Mesenchymal stem cell (in vitro differentiated cells and primary cell): ENCODE measurements around the gene CDCP1.
A peak's percentile ranks its signal among the peaks of the same experiment; 100 is the strongest.

Experiments used
- DNase-seq: peaks from one replicate; pipeline ENCODE4 v3.0.0-alpha.2; 2013
- H2AFZ ChIP-seq: one replicate; pipeline ENCODE4 v1.6.1; 2013; ENCODE audit warnings: low read depth, mild to moderate bottlenecking, control low read depth, inconsistent platforms, low read length, moderate library complexity
- H2AK5ac ChIP-seq: 2 replicates; pipeline ENCODE4 v1.6.1; 2013; ENCODE audit warnings: low read length, moderate library complexity, mild to moderate bottlenecking, inconsistent platforms; ENCODE audit not compliant: severe bottlenecking
- H2BK120ac ChIP-seq: one replicate; pipeline ENCODE4 v1.6.1; 2013; ENCODE audit warnings: low read depth, mild to moderate bottlenecking, inconsistent platforms, low read length, moderate library complexity
- H2BK12ac ChIP-seq, 2 experiments: one replicate each; pipeline ENCODE4 v1.6.1; 2013; ENCODE audit warnings: inconsistent platforms in 2 of 2, low read length in 2 of 2, mild to moderate bottlenecking in 2 of 2, moderate library complexity in 2 of 2, control low read depth in 1 of 2
- H2BK15ac ChIP-seq: one replicate; pipeline ENCODE4 v1.6.1; 2013; ENCODE audit warnings: mild to moderate bottlenecking, low read depth, inconsistent platforms; ENCODE audit not compliant: poor library complexity, severe bottlenecking
- H2BK5ac ChIP-seq: 2 replicates; pipeline ENCODE4 v1.6.1; 2013; ENCODE audit warnings: low read depth, mild to moderate bottlenecking, low read length, control low read depth, inconsistent platforms; ENCODE audit not compliant: poor library complexity, severe bottlenecking
- H3K14ac ChIP-seq, 2 experiments: one replicate each; pipeline ENCODE4 v1.6.1; 2013; ENCODE audit warnings: inconsistent platforms in 2 of 2, low read length in 2 of 2, control low read depth in 1 of 2, mild to moderate bottlenecking in 1 of 2, moderate library complexity in 1 of 2
- H3K18ac ChIP-seq, 2 experiments: one replicate each; pipeline ENCODE4 v1.6.1; 2013; ENCODE audit warnings: inconsistent platforms in 2 of 2, low read length in 2 of 2, control low read depth in 1 of 2, low read depth in 1 of 2, mild to moderate bottlenecking in 1 of 2
- H3K23ac ChIP-seq, 2 experiments: one replicate each; pipeline ENCODE4 v1.6.1; 2013; ENCODE audit warnings: inconsistent platforms in 2 of 2, low read length in 2 of 2, mild to moderate bottlenecking in 2 of 2, moderate library complexity in 2 of 2, control low read depth in 1 of 2
- H3K27ac ChIP-seq: 2 replicates; pipeline ENCODE4 v1.5.1; 2013; ENCODE audit warnings: mild to moderate bottlenecking, moderate library complexity, low read length, control low read depth, inconsistent platforms; ENCODE audit not compliant: poor library complexity, severe bottlenecking
- H3K27me3 ChIP-seq, 2 experiments: 2 replicates each; pipeline versions ENCODE4 v1.6.1 to v1.7.0; 2013; ENCODE audit warnings: low read length in 2 of 2, mild to moderate bottlenecking in 2 of 2, moderate library complexity in 2 of 2, control low read depth in 1 of 2, inconsistent platforms in 1 of 2; ENCODE audit not compliant: control insufficient read depth in 1 of 2, insufficient read depth in 1 of 2
- H3K36me3 ChIP-seq, 2 experiments: 2 replicates each; pipeline versions ENCODE4 v1.6.1 to v1.7.0; 2013; ENCODE audit warnings: low read length in 2 of 2, control low read depth in 1 of 2, inconsistent platforms in 1 of 2, low read depth in 1 of 2, mild to moderate bottlenecking in 1 of 2; ENCODE audit not compliant: insufficient read depth in 2 of 2, control insufficient read depth in 1 of 2
- H3K4ac ChIP-seq, 2 experiments: one replicate each; pipeline ENCODE4 v1.6.1; 2013; ENCODE audit warnings: inconsistent platforms in 2 of 2, low read length in 2 of 2, mild to moderate bottlenecking in 2 of 2, moderate library complexity in 2 of 2, control low read depth in 1 of 2, low read depth in 1 of 2
- H3K4me1 ChIP-seq: 2 replicates; pipeline ENCODE4 v1.6.1; 2013; ENCODE audit warnings: low read depth, low read length, control low read depth; ENCODE audit not compliant: control insufficient read depth, insufficient read depth
- H3K4me2 ChIP-seq: 2 replicates; pipeline ENCODE4 v1.6.1; 2013; ENCODE audit warnings: low read length, mild to moderate bottlenecking, inconsistent platforms; ENCODE audit not compliant: poor library complexity, severe bottlenecking
- H3K4me3 ChIP-seq, 2 experiments: 2 replicates each; pipeline versions ENCODE4 v1.5.1 to v1.7.0; 2013; ENCODE audit warnings: low read length in 2 of 2, mild to moderate bottlenecking in 2 of 2, control low read depth in 1 of 2, low read depth in 1 of 2; ENCODE audit not compliant: insufficient read depth in 1 of 2
- H3K79me1 ChIP-seq: replicated peaks from 2 replicates; pipeline ENCODE4 v1.6.1; 2013; ENCODE audit warnings: mild to moderate bottlenecking, control low read depth, low read length, inconsistent platforms; ENCODE audit not compliant: poor library complexity, severe bottlenecking
- H3K9ac ChIP-seq: 2 replicates; pipeline ENCODE4 v1.7.0; 2013; ENCODE audit warnings: mild to moderate bottlenecking, low read length, moderate library complexity
- H3K9me3 ChIP-seq: 2 replicates; pipeline ENCODE4 v1.7.0; 2013; ENCODE audit warnings: mild to moderate bottlenecking, low read length; ENCODE audit not compliant: control insufficient read depth
- H4K8ac ChIP-seq: one replicate; pipeline ENCODE4 v1.6.1; 2013; ENCODE audit warnings: inconsistent platforms, mild to moderate bottlenecking, low read length, moderate library complexity
- H4K91ac ChIP-seq: one replicate; pipeline ENCODE4 v1.6.1; 2013; ENCODE audit warnings: mild to moderate bottlenecking, low read length, inconsistent platforms
- WGBS: methylation state at CpG from one replicate; pipeline ENCODE4 v1.1.7; 2013; ENCODE audit warnings: mixed read lengths; 5-methylcytosine and 5-hydroxymethylcytosine counted together

CDCP1 gene

DNA sequence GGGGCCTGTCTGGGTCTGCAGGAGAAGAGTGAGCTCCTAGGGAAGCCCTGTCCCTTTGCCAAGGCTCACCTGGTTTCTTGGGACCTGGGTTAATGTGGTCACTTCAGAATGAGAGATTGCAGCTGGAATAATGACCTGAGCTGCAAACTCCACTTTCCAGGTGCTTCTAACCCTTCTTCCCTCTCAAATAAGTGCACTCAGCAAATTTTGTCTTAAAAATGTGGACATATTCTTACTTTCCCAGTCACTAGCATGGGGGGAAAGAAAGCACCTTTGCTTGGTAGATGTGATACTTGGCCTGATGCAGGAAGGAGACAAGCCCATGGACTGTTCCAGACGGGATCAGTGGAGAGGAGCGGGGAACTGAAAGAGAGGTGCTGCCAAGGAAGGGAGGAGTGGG lies 38.9 kb upstream of the CDCP1 start:
- 100% methylated on average over 1 of the region's 2 CpGs for WGBS

GRCh38 chr3:45183872-45184262 lies 37.7 kb upstream of the CDCP1 start:
- H4K91ac ChIP-seq, result peak overlapping the region; percentile 70
- no peak overlapping the region for H3K9ac ChIP-seq
- DNase-seq, result no peak
- no peak overlapping the region for H3K4me3 ChIP-seq
- no peak overlapping the region for H2BK15ac ChIP-seq
- H3K4me1 ChIP-seq, result peaks cover 29% of the 10 kb centered on the region
- no peaks in the 10 kb centered on the region for H3K79me1 ChIP-seq
- H3K23ac ChIP-seq, result no peak overlapping the region
- peak overlapping the region; percentile 36 to 47 for H3K4ac ChIP-seq
- no peak overlapping the region for H2AFZ ChIP-seq
- no peak overlapping the region for H3K14ac ChIP-seq
- H3K36me3 ChIP-seq, result no peaks in the 10 kb centered on the region
- no peak overlapping the region for H3K4me2 ChIP-seq
- peak overlapping the region; percentile 45 to 67 for H2BK12ac ChIP-seq
- H3K27me3 ChIP-seq, result no peaks in the 10 kb centered on the region
- H2BK5ac ChIP-seq, result no peak overlapping the region
- H3K9me3 ChIP-seq, result no peaks in the 10 kb centered on the region
- H3K27ac ChIP-seq, result no peak overlapping the region
- peak overlapping the region; percentile 91 for H2AK5ac ChIP-seq
- H2BK120ac ChIP-seq, result peak overlapping the region; percentile 61
- H3K18ac ChIP-seq, result peak overlapping the region; percentile 28 to 54
- 96% methylated on average over 7 of the region's 7 CpGs for WGBS
- no peak overlapping the region for H4K8ac ChIP-seq

More for the DNA sequence above, 38.9 kb upstream of the CDCP1 start:
- no peak overlapping the region for H3K27ac ChIP-seq
- no peaks in the 10 kb centered on the region for H3K9me3 ChIP-seq
- peak overlapping the region in 1 of 2 experiments; percentile 81 for H2BK12ac ChIP-seq
- H3K4me1 ChIP-seq, result peaks cover 20% of the 10 kb centered on the region
- DNase-seq, result no peak
- no peaks in the 10 kb centered on the region for H3K36me3 ChIP-seq
- no peak overlapping the region for H2BK5ac ChIP-seq
- peak overlapping the region; percentile 45 to 77 for H3K18ac ChIP-seq
- no peak overlapping the region for H2AFZ ChIP-seq
- peak overlapping the region; percentile 10 for H2AK5ac ChIP-seq
- no peaks in the 10 kb centered on the region for H3K79me1 ChIP-seq
- H3K27me3 ChIP-seq, result no peaks in the 10 kb centered on the region
- peak overlapping the region; percentile 19 for H4K8ac ChIP-seq
- no peak overlapping the region for H3K4me2 ChIP-seq
- H3K4ac ChIP-seq, result peak overlapping the region in 1 of 2 experiments; percentile 49
- H3K23ac ChIP-seq, result no peak overlapping the region
- no peak overlapping the region for H3K14ac ChIP-seq
- no peak overlapping the region for H3K4me3 ChIP-seq
- no peak overlapping the region for H2BK15ac ChIP-seq
- H4K91ac ChIP-seq, result peak overlapping the region; percentile 85
- H3K9ac ChIP-seq, result no peak overlapping the region
- no peak overlapping the region for H2BK120ac ChIP-seq

- Histone ChIP-seq H3K27ac (peak overlapping the region; percentile 66), H3K4me2 (no peak overlapping the region), H2BK15ac (no peak overlapping the region), H2BK120ac (peak overlapping the region; percentile 61), H2AFZ (no peak overlapping the region), H3K18ac (peak overlapping the region; percentile 48 to 83), H3K4ac (peak overlapping the region; percentile 36 to 47), H3K23ac (no peak overlapping the region), H3K9ac (no peak overlapping the region), H2AK5ac (peak overlapping the region; percentile 91), H3K14ac (peak overlapping the region in 1 of 2 experiments; percentile 61), H2BK5ac (peak overlapping the region; percentile 20), H3K9me3 (no peaks in the 10 kb centered on the region), H4K8ac (peak overlapping the region; percentile 29), H3K4me3 (no peak overlapping the region), H3K4me1 (peaks cover 35% of the 10 kb centered on the region), H3K36me3 (no peaks in the 10 kb centered on the region), H4K91ac (peak overlapping the region; percentile 81), H2BK12ac (peak overlapping the region; percentile 69 to 87), H3K79me1 (no peaks in the 10 kb centered on the region), H3K27me3 (no peaks in the 10 kb centered on the region)
- peak; percentile 68 for DNase-seq
- WGBS, result 15% methylated on average over 7 of the region's 7 CpGs
Measured at GRCh38 chr3:45182915-45183871, 37.0 kb upstream of the CDCP1 start.

GRCh38 chr3:45181496-45181895 lies 35.3 kb upstream of the CDCP1 start:
- Histone ChIP-seq H3K4me3 (no peak overlapping the region), H3K18ac (no peak overlapping the region), H3K79me1 (no peaks in the 10 kb centered on the region), H3K4ac (peak overlapping the region; percentile 27 to 35), H3K27me3 (no peaks in the 10 kb centered on the region), H2AK5ac (peak overlapping the region; percentile 17), H3K4me1 (peaks cover 39% of the 10 kb centered on the region), H2BK5ac (no peak overlapping the region), H3K23ac (no peak overlapping the region), H2AFZ (no peak overlapping the region), H3K9me3 (no peaks in the 10 kb centered on the region), H3K9ac (no peak overlapping the region), H2BK120ac (peak overlapping the region; percentile 27), H4K91ac (no peak overlapping the region), H2BK12ac (no peak overlapping the region), H3K27ac (no peak overlapping the region), H3K4me2 (no peak overlapping the region), H3K36me3 (no peaks in the 10 kb centered on the region), H2BK15ac (no peak overlapping the region), H4K8ac (no peak overlapping the region), H3K14ac (no peak overlapping the region)
- no peak for DNase-seq
- 64% methylated on average over 5 of the region's 5 CpGs for WGBS
